GM06990 (cell line): ENCODE measurements around the gene OSMR.

ENCODE experiments used
- DNase-seq: peaks from one replicate; pipeline ENCODE4 v3.0.0-alpha.2; 2011; ENCODE audit not compliant: insufficient read length; ENCODE audit errors: extremely low read depth
- H3K27me3 ChIP-seq: replicated peaks from 2 replicates; pipeline ENCODE4 v1.6.0; 2011; ENCODE audit warnings: low read length; ENCODE audit not compliant: control insufficient read depth, insufficient read depth
- H3K36me3 ChIP-seq: 2 replicates; pipeline ENCODE4 v1.5.1; 2011; ENCODE audit warnings: low read length; ENCODE audit not compliant: control insufficient read depth, insufficient read depth
- H3K4me3 ChIP-seq: replicated peaks from 2 replicates; pipeline ENCODE4 v1.5.1; 2011; ENCODE audit warnings: low read depth, mild to moderate bottlenecking, control low read depth, low read length
- TF ChIP-seq, protein P1 (sequence below): IDR thresholded peaks from 2 replicates; pipeline ENCODE4 v1.5.1; 2011; ENCODE audit warnings: low read length, control low read depth, mild to moderate bottlenecking, inconsistent platforms; ENCODE audit not compliant: insufficient read depth, poor library complexity, severe bottlenecking

Gene OSMR

GRCh38 chr5:38809388-38810359, 36.1 kb upstream of the OSMR start:
- Histone ChIP-seq H3K27me3 (no peaks in the 10 kb centered on the region), H3K36me3 (no peaks in the 10 kb centered on the region)
- DNase-seq = peak; percentile 13

GRCh38 chr5:38814879-38815278, 30.9 kb upstream of the OSMR start:
- no peaks in the 10 kb centered on the region for H3K27me3 ChIP-seq
- no peaks in the 10 kb centered on the region for H3K36me3 ChIP-seq
- DNase-seq = no peak
- TF ChIP-seq, protein P1, sequence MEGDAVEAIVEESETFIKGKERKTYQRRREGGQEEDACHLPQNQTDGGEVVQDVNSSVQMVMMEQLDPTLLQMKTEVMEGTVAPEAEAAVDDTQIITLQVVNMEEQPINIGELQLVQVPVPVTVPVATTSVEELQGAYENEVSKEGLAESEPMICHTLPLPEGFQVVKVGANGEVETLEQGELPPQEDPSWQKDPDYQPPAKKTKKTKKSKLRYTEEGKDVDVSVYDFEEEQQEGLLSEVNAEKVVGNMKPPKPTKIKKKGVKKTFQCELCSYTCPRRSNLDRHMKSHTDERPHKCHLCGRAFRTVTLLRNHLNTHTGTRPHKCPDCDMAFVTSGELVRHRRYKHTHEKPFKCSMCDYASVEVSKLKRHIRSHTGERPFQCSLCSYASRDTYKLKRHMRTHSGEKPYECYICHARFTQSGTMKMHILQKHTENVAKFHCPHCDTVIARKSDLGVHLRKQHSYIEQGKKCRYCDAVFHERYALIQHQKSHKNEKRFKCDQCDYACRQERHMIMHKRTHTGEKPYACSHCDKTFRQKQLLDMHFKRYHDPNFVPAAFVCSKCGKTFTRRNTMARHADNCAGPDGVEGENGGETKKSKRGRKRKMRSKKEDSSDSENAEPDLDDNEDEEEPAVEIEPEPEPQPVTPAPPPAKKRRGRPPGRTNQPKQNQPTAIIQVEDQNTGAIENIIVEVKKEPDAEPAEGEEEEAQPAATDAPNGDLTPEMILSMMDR = no peak
- H3K4me3 ChIP-seq = no peak overlapping the region

More at GRCh38 chr5:38809388-38810359, 36.1 kb upstream of the OSMR start:
- no peak overlapping the region for H3K4me3 ChIP-seq
- TF ChIP-seq, protein P1 = peak; percentile 83

DNA sequence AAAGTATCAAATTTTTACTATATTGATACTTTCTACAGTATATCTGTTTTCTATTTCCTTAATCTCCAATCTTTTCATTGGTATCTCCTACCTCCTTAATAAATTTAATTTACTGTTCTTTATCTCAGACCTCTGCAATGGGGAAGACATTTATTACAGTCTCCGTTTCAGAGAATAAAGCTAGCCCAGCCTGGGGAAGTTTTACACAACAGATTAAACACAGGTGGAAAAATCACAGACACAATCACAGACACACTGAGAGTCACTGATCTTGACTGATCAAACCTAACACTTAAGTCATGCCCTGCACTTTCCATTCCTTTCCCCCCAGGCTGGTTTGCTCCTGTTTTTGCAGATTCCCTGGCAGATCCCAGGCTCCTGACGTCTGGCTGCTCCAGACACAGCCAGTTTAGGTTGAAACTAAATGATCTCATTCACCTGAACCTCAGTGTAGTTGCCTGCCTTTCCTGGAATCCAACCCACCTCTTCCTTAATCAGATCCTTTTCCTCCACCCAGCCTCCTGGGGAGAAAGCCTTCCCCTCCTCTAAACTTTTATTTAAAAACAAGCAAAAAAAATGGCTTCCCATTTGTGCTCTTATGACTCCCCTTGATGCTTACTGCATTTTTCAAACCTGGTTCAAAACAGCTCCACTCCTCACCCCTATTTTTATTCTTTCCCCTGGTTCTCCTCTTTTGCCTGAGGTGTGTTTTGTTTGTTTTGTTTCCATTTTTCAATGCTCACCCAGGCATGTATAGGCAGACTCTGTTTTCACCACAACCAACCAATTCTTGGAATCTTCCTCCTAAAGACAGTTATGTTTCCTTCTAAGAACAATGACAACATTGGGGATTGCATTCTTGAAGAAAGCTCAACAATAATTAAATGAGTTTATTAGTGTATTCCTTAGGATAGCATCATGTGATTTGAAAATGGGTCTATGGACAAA, 29.5 kb upstream of the OSMR start:
- Histone ChIP-seq H3K4me3 (no peak overlapping the region), H3K27me3 (no peaks in the 10 kb centered on the region), H3K36me3 (no peaks in the 10 kb centered on the region)
- DNase-seq = no peak
- TF ChIP-seq, protein P1 = no peak

DNA sequence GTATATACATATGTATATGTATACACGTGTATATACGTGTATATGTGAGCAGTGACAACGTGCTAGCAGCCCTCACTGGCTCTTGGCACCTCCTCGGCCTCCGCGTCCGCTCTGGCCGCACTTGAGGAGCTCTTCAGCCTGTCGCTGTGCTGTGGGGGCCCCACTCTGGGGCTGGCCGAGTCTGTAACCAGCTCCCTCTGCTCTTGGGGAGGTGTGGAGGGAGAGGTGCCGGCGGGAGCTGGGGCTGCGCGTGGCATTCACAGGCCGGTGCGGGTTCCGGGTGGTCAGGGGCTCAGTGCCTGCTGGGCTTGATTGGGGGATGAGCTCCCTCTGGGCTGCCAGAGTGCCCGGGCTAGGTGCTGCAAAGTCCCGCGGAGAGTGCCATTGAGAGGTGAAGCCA, 24.1 kb upstream of the OSMR start:
- H3K4me3 ChIP-seq = no peak overlapping the region
- DNase-seq = no peak
- H3K27me3 ChIP-seq = no peaks in the 10 kb centered on the region
- TF ChIP-seq, protein P1 = no peak
- no peaks in the 10 kb centered on the region for H3K36me3 ChIP-seq

- DNase-seq = no peak
- no peaks in the 10 kb centered on the region for H3K36me3 ChIP-seq
- H3K27me3 ChIP-seq = no peaks in the 10 kb centered on the region; the same call in 1 of the 2 replicates
- no peak overlapping the region for H3K4me3 ChIP-seq
- TF ChIP-seq, protein P1 = no peak
Measured at GRCh38 chr5:38823503-38823902, 22.3 kb upstream of the OSMR start.
